Osteoblast (primary cell): ENCODE results near the gene TBX6. TPM values are rescaled to one million over a fixed set of nuclear protein-coding genes. Genes with fewer than 3 reads are reported as not detected.

Experiments used
- DNase-seq: peaks from one replicate; pipeline ENCODE4 v3.0.0; 2011; ENCODE audit warnings: low spot score, mixed read lengths; ENCODE audit not compliant: insufficient read length; ENCODE audit errors: missing footprints
- H2AFZ ChIP-seq: 2 replicates; pipeline ENCODE4 v1.6.0; 2011; ENCODE audit warnings: mild to moderate bottlenecking, low read length
- H3K27ac ChIP-seq: 2 replicates; pipeline ENCODE4 v1.5.1; 2011; ENCODE audit warnings: mild to moderate bottlenecking, low read depth, low read length, moderate library complexity
- H3K27me3 ChIP-seq: 2 replicates; pipeline ENCODE4 v1.6.0; 2012; ENCODE audit warnings: mild to moderate bottlenecking, control low read depth, inconsistent platforms, low read length, moderate library complexity; ENCODE audit not compliant: insufficient read depth
- H3K36me3 ChIP-seq: 2 replicates; pipeline ENCODE4 v1.5.1; 2011; ENCODE audit warnings: mild to moderate bottlenecking, low read length, control low read depth, moderate library complexity; ENCODE audit not compliant: insufficient read depth
- H3K4me1 ChIP-seq: 2 replicates; pipeline ENCODE4 v1.5.1; 2011; ENCODE audit warnings: mild to moderate bottlenecking, low read length, control low read depth, moderate library complexity; ENCODE audit not compliant: insufficient read depth
- H3K4me2 ChIP-seq: 2 replicates; pipeline ENCODE4 v1.6.0; 2011; ENCODE audit warnings: mild to moderate bottlenecking, low read length; ENCODE audit not compliant: insufficient read depth
- H3K4me3 ChIP-seq: fragments of 200-600 bp; sonication (generic); 3 replicates; pipeline ENCODE4 v1.5.1; 2012; ENCODE audit warnings: mild to moderate bottlenecking, low read length, inconsistent platforms; ENCODE audit not compliant: insufficient read depth
- H3K79me2 ChIP-seq: 2 replicates; pipeline ENCODE4 v1.6.0; 2012; ENCODE audit warnings: mild to moderate bottlenecking, low read length, control low read depth, inconsistent platforms; ENCODE audit not compliant: insufficient read depth
- H3K9me3 ChIP-seq: 2 replicates; pipeline ENCODE4 v1.5.1; 2011; ENCODE audit warnings: low read depth, low read length, control low read depth
- H4K20me1 ChIP-seq: 2 replicates; pipeline ENCODE4 v1.6.0; 2012; ENCODE audit warnings: mild to moderate bottlenecking, low read length, control low read depth; ENCODE audit not compliant: insufficient read depth
- total RNA-seq: library from RNA; depleted of rRNA; stranded (reverse); fragments of >200 nt; gene quantifications from 2 replicates; pipeline ENCODE4 v1.2.3, GENCODE V29; 2012
- TF ChIP-seq, protein P1 (sequence below): IDR thresholded peaks from 2 replicates; pipeline ENCODE4 v1.5.1; 2011; ENCODE audit warnings: mild to moderate bottlenecking, low read depth, low read length, moderate library complexity; ENCODE audit errors: extremely low read depth

TBX6 gene
- total RNA-seq, 1 donor: 0.36 TPM

DNA sequence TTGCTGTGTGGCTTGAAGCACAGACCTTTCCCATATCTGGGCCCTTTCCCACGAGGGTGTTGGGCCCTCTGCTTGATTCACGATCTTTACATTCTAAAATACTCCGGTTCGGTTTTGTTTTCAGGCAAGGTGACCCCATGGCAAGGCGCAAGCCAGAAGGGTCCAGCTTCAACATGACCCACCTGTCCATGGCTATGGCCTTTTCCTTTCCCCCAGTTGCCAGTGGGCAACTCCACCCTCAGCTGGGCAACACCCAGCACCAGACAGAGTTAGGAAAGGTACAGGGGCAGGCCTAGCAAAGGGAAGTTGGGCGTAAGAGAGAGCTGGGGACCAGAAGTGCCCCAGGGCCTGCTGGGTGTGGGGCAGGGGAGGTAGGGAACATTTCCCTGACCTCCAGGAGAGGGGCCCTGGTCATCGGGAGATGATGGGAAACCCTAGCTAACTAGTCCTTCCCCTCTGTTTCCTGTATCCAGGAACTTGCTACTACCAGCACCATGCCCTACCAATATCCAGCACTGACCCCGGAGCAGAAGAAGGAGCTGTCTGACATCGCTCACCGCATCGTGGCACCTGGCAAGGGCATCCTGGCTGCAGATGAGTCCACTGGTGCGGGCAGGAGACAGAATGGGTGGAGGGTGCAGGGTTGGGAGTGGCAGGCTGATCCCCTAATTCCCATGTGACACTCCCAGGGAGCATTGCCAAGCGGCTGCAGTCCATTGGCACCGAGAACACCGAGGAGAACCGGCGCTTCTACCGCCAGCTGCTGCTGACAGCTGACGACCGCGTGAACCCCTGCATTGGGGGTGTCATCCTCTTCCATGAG lies 24.8 kb downstream of the TBX6 start:
- H3K9me3 ChIP-seq: no peaks in the 10 kb centered on the region
- peak overlapping the region; percentile 99 for H3K4me2 ChIP-seq
- H3K27me3 ChIP-seq: no peaks in the 10 kb centered on the region
- peaks cover 56% of the 10 kb centered on the region for H4K20me1 ChIP-seq
- TF ChIP-seq, protein P1, sequence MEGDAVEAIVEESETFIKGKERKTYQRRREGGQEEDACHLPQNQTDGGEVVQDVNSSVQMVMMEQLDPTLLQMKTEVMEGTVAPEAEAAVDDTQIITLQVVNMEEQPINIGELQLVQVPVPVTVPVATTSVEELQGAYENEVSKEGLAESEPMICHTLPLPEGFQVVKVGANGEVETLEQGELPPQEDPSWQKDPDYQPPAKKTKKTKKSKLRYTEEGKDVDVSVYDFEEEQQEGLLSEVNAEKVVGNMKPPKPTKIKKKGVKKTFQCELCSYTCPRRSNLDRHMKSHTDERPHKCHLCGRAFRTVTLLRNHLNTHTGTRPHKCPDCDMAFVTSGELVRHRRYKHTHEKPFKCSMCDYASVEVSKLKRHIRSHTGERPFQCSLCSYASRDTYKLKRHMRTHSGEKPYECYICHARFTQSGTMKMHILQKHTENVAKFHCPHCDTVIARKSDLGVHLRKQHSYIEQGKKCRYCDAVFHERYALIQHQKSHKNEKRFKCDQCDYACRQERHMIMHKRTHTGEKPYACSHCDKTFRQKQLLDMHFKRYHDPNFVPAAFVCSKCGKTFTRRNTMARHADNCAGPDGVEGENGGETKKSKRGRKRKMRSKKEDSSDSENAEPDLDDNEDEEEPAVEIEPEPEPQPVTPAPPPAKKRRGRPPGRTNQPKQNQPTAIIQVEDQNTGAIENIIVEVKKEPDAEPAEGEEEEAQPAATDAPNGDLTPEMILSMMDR: no peak
- peaks cover 50% of the 10 kb centered on the region for H3K4me1 ChIP-seq
- peak overlapping the region; percentile 96 for H3K27ac ChIP-seq
- H2AFZ ChIP-seq: no peak overlapping the region
- H3K4me3 ChIP-seq: peak overlapping the region; percentile 95
- peaks cover 55% of the 10 kb centered on the region for H3K36me3 ChIP-seq
- peak; percentile 72 for DNase-seq
- peaks cover 65% of the 10 kb centered on the region for H3K79me2 ChIP-seq

DNA sequence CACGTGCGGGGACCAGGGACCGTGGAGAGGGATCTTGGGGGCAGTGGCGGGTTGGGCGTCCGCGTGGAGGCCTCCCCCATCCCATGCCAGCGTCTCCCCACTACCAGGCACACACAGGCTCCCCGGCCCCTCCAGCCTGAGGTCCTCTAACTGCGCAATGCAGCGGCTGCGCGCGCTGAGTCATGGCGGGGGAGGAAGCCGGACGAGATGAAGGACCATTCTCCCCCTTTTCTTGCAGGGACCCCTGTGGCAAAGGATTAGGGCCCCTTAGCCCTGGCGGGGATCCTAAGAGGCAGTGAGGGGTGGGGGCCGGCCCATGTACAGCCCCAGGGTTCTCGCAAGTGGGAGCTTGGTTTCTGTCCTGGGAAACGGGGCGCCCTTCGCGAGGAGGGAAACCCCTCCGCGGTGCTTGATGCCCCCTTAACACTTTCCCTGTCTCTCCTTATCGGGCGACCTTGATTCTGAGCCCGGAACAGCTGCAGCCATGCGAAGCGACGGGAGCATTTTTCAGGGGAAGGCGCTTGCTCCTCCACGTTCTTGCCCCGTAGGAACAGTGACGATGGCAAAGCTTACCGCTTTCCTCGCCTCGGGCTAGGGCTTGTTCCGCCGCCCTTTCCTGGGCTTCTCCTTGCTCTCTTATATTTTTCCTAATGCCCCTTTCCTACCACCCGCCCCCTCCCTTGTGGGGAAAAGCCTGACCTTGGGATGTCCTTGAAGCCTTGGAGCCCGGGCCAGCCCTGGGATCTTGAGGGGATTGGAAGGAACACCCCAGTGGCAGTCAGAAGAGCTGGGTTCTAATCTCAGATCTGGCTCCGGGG lies 25.6 kb downstream of the TBX6 start:
- Histone ChIP-seq H3K4me1 (peaks cover 50% of the 10 kb centered on the region), H3K79me2 (peaks cover 59% of the 10 kb centered on the region), H4K20me1 (peaks cover 52% of the 10 kb centered on the region), H3K36me3 (peaks cover 47% of the 10 kb centered on the region), H3K9me3 (no peaks in the 10 kb centered on the region), H3K27ac (peak overlapping the region; percentile 96), H3K4me2 (peak overlapping the region; percentile 99), H3K27me3 (no peaks in the 10 kb centered on the region), H3K4me3 (peak overlapping the region; percentile 95), H2AFZ (no peak overlapping the region)
- TF ChIP-seq, protein P1: no peak
- peak; percentile 97 for DNase-seq

DNA sequence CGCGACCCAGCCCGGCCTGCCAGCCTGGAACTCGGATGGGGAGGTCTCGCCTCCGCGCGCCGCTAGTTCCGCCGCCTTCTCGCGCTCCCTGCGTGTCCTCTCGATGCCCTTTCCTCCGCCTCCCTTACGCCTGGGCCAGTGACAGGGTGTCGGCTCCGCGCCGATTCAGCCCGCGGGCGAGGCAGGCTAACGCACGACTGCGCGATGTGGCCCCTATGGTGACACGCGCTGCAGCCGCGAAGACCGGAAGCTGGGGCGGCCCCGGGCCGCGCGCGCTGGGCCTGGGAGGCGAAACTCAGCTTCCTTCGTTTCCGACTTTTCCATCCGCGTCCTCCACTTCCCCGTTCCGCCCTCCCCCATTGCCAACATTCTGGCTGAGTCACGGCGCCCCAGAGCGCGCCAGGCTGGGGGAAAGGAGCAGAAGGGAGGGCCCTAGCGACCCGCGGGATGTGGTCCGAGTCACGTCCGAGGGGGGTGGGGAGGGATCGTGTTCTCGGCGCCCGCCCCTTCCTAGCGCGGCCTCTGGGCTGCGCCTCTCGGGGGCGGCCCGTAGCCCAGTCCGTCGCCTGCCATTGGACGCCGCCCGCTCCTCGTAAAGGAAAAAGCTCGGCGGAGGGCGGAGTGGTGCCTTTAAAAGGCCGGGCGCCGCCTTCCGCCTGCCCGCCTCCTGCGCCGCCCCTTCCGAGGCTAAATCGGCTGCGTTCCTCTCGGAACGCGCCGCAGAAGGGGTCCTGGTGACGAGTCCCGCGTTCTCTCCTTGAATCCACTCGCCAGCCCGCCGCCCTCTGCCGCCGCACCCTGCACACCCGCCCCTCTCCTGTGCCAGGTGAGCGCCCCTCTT lies 26.4 kb downstream of the TBX6 start, which contains the start of gene ALDOA:
ALDOA (plus strand) TSS at position 659 of the 841 bp plus-strand sequence. CDS start 1,138 bp downstream, outside the sequence.
- H3K9me3 ChIP-seq: no peaks in the 10 kb centered on the region
- peaks cover 51% of the 10 kb centered on the region for H3K79me2 ChIP-seq
- peak within 1 kb of the TSS; percentile 96 for H3K27ac ChIP-seq
- peak within 1 kb of the TSS; percentile 99 for H3K4me2 ChIP-seq
- DNase-seq: peak; percentile 99
- TF ChIP-seq, protein P1: no peak
- H3K4me1 ChIP-seq: peaks cover 50% of the 10 kb centered on the region
- peak within 1 kb of the TSS; percentile 83 for H2AFZ ChIP-seq
- H3K4me3 ChIP-seq: peak within 1 kb of the TSS; percentile 95
- H3K27me3 ChIP-seq: no peaks in the 10 kb centered on the region
- H4K20me1 ChIP-seq: peaks cover 46% of the 10 kb centered on the region
- H3K36me3 ChIP-seq: peaks cover 47% of the 10 kb centered on the region
